GM23338 (cell line): ENCODE results near the gene MEAK7. TPM values are rescaled to one million over a fixed set of nuclear protein-coding genes. Genes with fewer than 3 reads are reported as not detected.

Source experiments
- ATAC-seq: fragments of 200-7000 bp; cut with Tn5 transposase; 3 replicates; pipeline ENCODE4 v1.9.1; 2020
- DNase-seq: peaks from one replicate; pipeline ENCODE4 v3.0.0-alpha.2; 2015; ENCODE audit warnings: low spot score
- H2AFZ ChIP-seq: fragments of 200-600 bp; sonication (generic); 2 replicates; pipeline ENCODE4 v1.8.0; 2016; ENCODE audit warnings: antibody characterized with exemption, mild to moderate bottlenecking, moderate library complexity
- H3F3A ChIP-seq: fragments of 200-600 bp; sonication (generic); replicated peaks from 2 replicates; pipeline ENCODE4 v1.8.0; 2017; ENCODE audit warnings: antibody characterized with exemption, mixed run types, low read depth
- H3K27ac ChIP-seq: fragments of 200-600 bp; sonication (generic); 2 replicates; pipeline ENCODE4 v1.6.1; 2016; ENCODE audit warnings: low read depth
- H3K27me3 ChIP-seq: fragments of 200-600 bp; sonication (generic); 2 replicates; pipeline ENCODE4 v1.8.0; 2016; ENCODE audit warnings: mild to moderate bottlenecking, mixed run types, moderate library complexity; ENCODE audit not compliant: insufficient read depth
- H3K36me3 ChIP-seq: fragments of 200-600 bp; sonication (generic); 2 replicates; pipeline ENCODE4 v1.8.0; 2016; ENCODE audit warnings: mild to moderate bottlenecking; ENCODE audit not compliant: insufficient read depth
- H3K4me1 ChIP-seq: fragments of 200-600 bp; sonication (generic); 2 replicates; pipeline ENCODE4 v1.8.0; 2016; ENCODE audit warnings: mild to moderate bottlenecking, moderate library complexity; ENCODE audit not compliant: insufficient read depth
- H3K4me2 ChIP-seq: fragments of 200-600 bp; sonication (generic); 2 replicates; pipeline ENCODE4 v1.7.1; 2017; ENCODE audit warnings: mixed run types
- H3K4me3 ChIP-seq: fragments of 200-600 bp; sonication (generic); 2 replicates; pipeline ENCODE4 v1.6.1; 2016; ENCODE audit warnings: mixed run types
- H3K79me2 ChIP-seq: fragments of 200-600 bp; sonication (generic); replicated peaks from 2 replicates; pipeline ENCODE4 v1.8.0; 2017; ENCODE audit warnings: mild to moderate bottlenecking; ENCODE audit not compliant: insufficient read depth
- H3K9me2 ChIP-seq: fragments of 200-600 bp; sonication (generic); 2 replicates; pipeline ENCODE4 v1.8.0; 2017; ENCODE audit not compliant: insufficient read depth
- H4K20me1 ChIP-seq: fragments of 200-600 bp; sonication (generic); replicated peaks from 2 replicates; pipeline ENCODE4 v1.8.0; 2017; ENCODE audit warnings: mild to moderate bottlenecking; ENCODE audit not compliant: insufficient read depth
- H3K27ac Mint-ChIP-seq: 2 replicates; pipeline ENCODE4 v1.8.0; 2020; ENCODE audit warnings: inconsistent platforms, mild to moderate bottlenecking, moderate library complexity, mixed read lengths
- H3K27me3 Mint-ChIP-seq: 3 replicates; pipeline ENCODE4 v1.8.0; 2022; ENCODE audit warnings: low read depth, mild to moderate bottlenecking, moderate library complexity, mixed read lengths, inconsistent platforms; ENCODE audit not compliant: insufficient read depth, poor library complexity
- H3K36me3 Mint-ChIP-seq: 3 replicates; pipeline ENCODE4 v1.8.0; 2021; ENCODE audit warnings: low read depth, mild to moderate bottlenecking, inconsistent platforms, moderate library complexity, mixed read lengths
- H3K4me1 Mint-ChIP-seq: 3 replicates; pipeline ENCODE4 v1.8.0; 2020; ENCODE audit warnings: mild to moderate bottlenecking, inconsistent platforms, mixed read lengths
- H3K4me3 Mint-ChIP-seq: 3 replicates; pipeline ENCODE4 v1.8.0; 2021; ENCODE audit warnings: moderate library complexity, mild to moderate bottlenecking, inconsistent platforms, mixed read lengths
- H3K9me3 Mint-ChIP-seq: 3 replicates; pipeline ENCODE4 v1.8.0; 2020; ENCODE audit warnings: moderate library complexity, mild to moderate bottlenecking, inconsistent platforms, mixed read lengths
- CREB1 ChIP-seq: fragments of 250-450 bp; sonication (Bioruptor Pico); IDR thresholded peaks from 2 replicates; pipeline ENCODE4 v1.5.0; 2020; ENCODE audit warnings: low read depth, mild to moderate bottlenecking, moderate library complexity
- EZH2phosphoT487 ChIP-seq: fragments of 200-600 bp; sonication (generic); IDR thresholded peaks from one replicate; pipeline ENCODE4 v1.8.1; 2018; ENCODE audit warnings: antibody characterized with exemption; ENCODE audit not compliant: unreplicated experiment
- JUNB ChIP-seq: IDR thresholded peaks from one replicate; pipeline ENCODE4 v1.6.1; 2016; ENCODE audit warnings: antibody characterized with exemption; ENCODE audit not compliant: unreplicated experiment
- NANOG ChIP-seq: IDR thresholded peaks from 2 replicates; pipeline ENCODE4 v1.6.1; 2016; ENCODE audit warnings: antibody characterized with exemption, borderline replicate concordance
- ZNF331 ChIP-seq: fragments of 250-450 bp; sonication (Bioruptor Pico); IDR thresholded peaks from 2 replicates; pipeline ENCODE4 v1.5.0; 2020; ENCODE audit warnings: low read depth, mild to moderate bottlenecking, moderate library complexity
- ZNF462 ChIP-seq: fragments of 250-450 bp; sonication (Bioruptor Pico); IDR thresholded peaks from 2 replicates; pipeline ENCODE4 v1.5.0; 2020; ENCODE audit warnings: mild to moderate bottlenecking, moderate library complexity
- polyA plus RNA-seq: library from polyadenylated mRNA; unstranded; fragments of >200 nt; fragmentation: Nextera tagmentation; extraction: Ambion mirVana; gene quantifications from 2 replicates; pipeline ENCODE4 v1.2.1, GENCODE V29; 2016
- total RNA-seq: library from RNA; depleted of rRNA; stranded (reverse); fragments of >200 nt; shearing (Covaris generic); gene quantifications from 2 replicates; pipeline ENCODE4 v1.2.3, GENCODE V29; 2014
- TF ChIP-seq, protein P1 (sequence below): IDR thresholded peaks from 2 replicates; pipeline ENCODE4 v1.6.1; 2016; ENCODE audit warnings: antibody characterized with exemption
- TF ChIP-seq, protein P2 (sequence below), 2 experiments: fragments of 200-600 bp in 1 of 2; sonication (generic) in 1 of 2; conservative IDR thresholded peaks; 2 replicates each; pipeline versions ENCODE4 v1.5.1 to v1.6.1; 2016 to 2017; ENCODE audit warnings: antibody characterized with exemption in 2 of 2, low read depth in 2 of 2, mild to moderate bottlenecking in 2 of 2, moderate library complexity in 1 of 2

The MEAK7 gene
- total and polyA plus RNA-seq, 2 experiments from 2014 or later, result 7.5 to 17.2 TPM

DNA sequence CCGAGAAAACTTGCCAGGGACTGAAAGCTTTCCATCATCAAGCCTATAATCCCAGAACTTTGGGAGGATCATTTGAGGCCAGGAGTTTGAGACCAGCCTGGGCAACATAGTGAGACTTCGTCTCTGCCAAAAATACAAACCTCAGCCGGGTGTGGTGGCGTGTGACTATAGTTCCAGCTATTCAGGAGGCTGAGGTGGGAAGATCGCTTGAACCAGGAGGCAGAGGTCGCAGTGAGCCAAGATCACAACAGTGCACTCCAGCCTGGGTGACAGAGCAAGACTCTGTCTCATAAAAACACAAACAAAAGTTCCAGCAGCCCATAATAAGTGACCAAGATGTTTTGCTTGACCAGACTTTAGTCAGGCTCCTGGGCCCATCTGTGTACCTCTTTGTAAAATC, 1.9 kb downstream of the MEAK7 start:
- no peak overlapping the region for H3K4me3 ChIP-seq
- no peak for DNase-seq
- peaks cover 4% of the 10 kb centered on the region for H3K4me1 ChIP-seq
- no peaks in the 10 kb centered on the region; the same call in 1 of the 2 replicates for H4K20me1 ChIP-seq
- H3K9me2 ChIP-seq, result no peaks in the 10 kb centered on the region
- peaks cover 6% of the 10 kb centered on the region for H3K27me3 Mint-ChIP-seq
- no peaks in the 10 kb centered on the region for H3K9me3 Mint-ChIP-seq
- H3K36me3 Mint-ChIP-seq, result peaks cover 3% of the 10 kb centered on the region
- no peak overlapping the region for H2AFZ ChIP-seq
- no peaks in the 10 kb centered on the region; the same call in 1 of the 2 replicates for H3K36me3 ChIP-seq
- no peak for ATAC-seq
- peaks cover 17% of the 10 kb centered on the region for H3K4me1 Mint-ChIP-seq
- peaks cover 4% of the 10 kb centered on the region; the same call in 1 of the 2 replicates for H3K79me2 ChIP-seq
- no peak overlapping the region for H3K27ac Mint-ChIP-seq
- H3F3A ChIP-seq, result 0 out of 2 replicates have a peak, but pooled peaks cover 4% of the 10 kb centered on the region
- no peak overlapping the region for H3K27ac ChIP-seq
- TF ChIP-seq ZNF331 (CRISPR knock-in tag) (no peak), NANOG (no peak), CREB1 (CRISPR knock-in tag) (no peak), ZNF462 (no peak), JUNB (no peak), EZH2phosphoT487 (no peak)
- TF ChIP-seq, protein P1, sequence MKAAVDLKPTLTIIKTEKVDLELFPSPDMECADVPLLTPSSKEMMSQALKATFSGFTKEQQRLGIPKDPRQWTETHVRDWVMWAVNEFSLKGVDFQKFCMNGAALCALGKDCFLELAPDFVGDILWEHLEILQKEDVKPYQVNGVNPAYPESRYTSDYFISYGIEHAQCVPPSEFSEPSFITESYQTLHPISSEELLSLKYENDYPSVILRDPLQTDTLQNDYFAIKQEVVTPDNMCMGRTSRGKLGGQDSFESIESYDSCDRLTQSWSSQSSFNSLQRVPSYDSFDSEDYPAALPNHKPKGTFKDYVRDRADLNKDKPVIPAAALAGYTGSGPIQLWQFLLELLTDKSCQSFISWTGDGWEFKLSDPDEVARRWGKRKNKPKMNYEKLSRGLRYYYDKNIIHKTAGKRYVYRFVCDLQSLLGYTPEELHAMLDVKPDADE, result no peak
- TF ChIP-seq, protein P2, sequence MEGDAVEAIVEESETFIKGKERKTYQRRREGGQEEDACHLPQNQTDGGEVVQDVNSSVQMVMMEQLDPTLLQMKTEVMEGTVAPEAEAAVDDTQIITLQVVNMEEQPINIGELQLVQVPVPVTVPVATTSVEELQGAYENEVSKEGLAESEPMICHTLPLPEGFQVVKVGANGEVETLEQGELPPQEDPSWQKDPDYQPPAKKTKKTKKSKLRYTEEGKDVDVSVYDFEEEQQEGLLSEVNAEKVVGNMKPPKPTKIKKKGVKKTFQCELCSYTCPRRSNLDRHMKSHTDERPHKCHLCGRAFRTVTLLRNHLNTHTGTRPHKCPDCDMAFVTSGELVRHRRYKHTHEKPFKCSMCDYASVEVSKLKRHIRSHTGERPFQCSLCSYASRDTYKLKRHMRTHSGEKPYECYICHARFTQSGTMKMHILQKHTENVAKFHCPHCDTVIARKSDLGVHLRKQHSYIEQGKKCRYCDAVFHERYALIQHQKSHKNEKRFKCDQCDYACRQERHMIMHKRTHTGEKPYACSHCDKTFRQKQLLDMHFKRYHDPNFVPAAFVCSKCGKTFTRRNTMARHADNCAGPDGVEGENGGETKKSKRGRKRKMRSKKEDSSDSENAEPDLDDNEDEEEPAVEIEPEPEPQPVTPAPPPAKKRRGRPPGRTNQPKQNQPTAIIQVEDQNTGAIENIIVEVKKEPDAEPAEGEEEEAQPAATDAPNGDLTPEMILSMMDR (conservative IDR thresholded peaks at IDR 0.05; ENCODE audit: low read depth in 2 of 2), result no peak
- H3K4me2 ChIP-seq, result no peak overlapping the region
- no peak overlapping the region for H3K4me3 Mint-ChIP-seq
- H3K27me3 ChIP-seq, result no peaks in the 10 kb centered on the region
